GM12891 (cell line): ENCODE data around the gene LCN2.

Experiments
- PAX5 ChIP-seq: IDR thresholded peaks from 2 replicates; pipeline ENCODE4 v1.6.1; 2011; ENCODE audit warnings: low read length, moderate library complexity, mild to moderate bottlenecking; ENCODE audit not compliant: insufficient read depth, severe bottlenecking
- POLR2A ChIP-seq: IDR thresholded peaks from 2 replicates; pipeline ENCODE4 v1.6.1; 2011; ENCODE audit warnings: low read depth, low read length, control low read depth
- POLR2AphosphoS5 ChIP-seq: IDR thresholded peaks from 2 replicates; pipeline ENCODE4 v1.6.1; 2011; ENCODE audit warnings: low read depth, low read length, control low read depth
- TAF1 ChIP-seq: IDR thresholded peaks from 2 replicates; pipeline ENCODE4 v1.6.1; 2011; ENCODE audit warnings: low read depth, low read length, control low read depth

GRCh38 chr9:128127568-128127989 is 21.7 kb upstream of the LCN2 start, which contains the start of gene PTGES2:
- no peak for TF ChIP-seq POLR2AphosphoS5
- TF ChIP-seq PAX5 = no peak
- 0 out of 2 replicates have a peak, but pooled peaks have one; percentile 13 for TF ChIP-seq POLR2A
- no peak; the same call in 1 of the 2 replicates for TF ChIP-seq TAF1
